Calu3 (cell line): ENCODE measurements around the gene NAV2. TPM values are rescaled to one million over a fixed set of nuclear protein-coding genes. Genes with fewer than 3 reads are reported as not detected.
A peak's percentile ranks its signal among the peaks of the same experiment; 100 is the strongest.

Experiments
- BruUV-seq: library from RNA; stranded (reverse); fragments of 400-500 nt; replicated peaks from 2 replicates; lab custom pipeline; 2021; lab: Mats Ljungman, UMichigan
- CTCF ChIA-PET: fragments of 300-600 bp; sonication (Branson Sonifier 250); formaldehyde crosslinking; loops from one replicate; lab custom pipeline; 2022; ENCODE audit warnings: antibody characterized with exemption; lab: Charles Lee
- DNase-seq: peaks from one replicate; pipeline ENCODE4 v3.0.0; 2022
- H3K27ac Mint-ChIP-seq: one replicate; pipeline ENCODE4 v1.8.0; 2022; ENCODE audit warnings: mixed read lengths; ENCODE audit not compliant: unreplicated experiment
- H3K27me3 Mint-ChIP-seq: one replicate; pipeline ENCODE4 v1.8.0; 2022; ENCODE audit warnings: mixed read lengths; ENCODE audit not compliant: unreplicated experiment
- H3K36me3 Mint-ChIP-seq: one replicate; pipeline ENCODE4 v1.8.0; 2022; ENCODE audit warnings: mild to moderate bottlenecking, moderate library complexity, mixed read lengths; ENCODE audit not compliant: insufficient read depth, unreplicated experiment
- H3K4me1 Mint-ChIP-seq: one replicate; pipeline ENCODE4 v1.8.0; 2022; ENCODE audit warnings: mild to moderate bottlenecking, low read depth, mixed read lengths; ENCODE audit not compliant: unreplicated experiment
- H3K4me3 Mint-ChIP-seq: one replicate; pipeline ENCODE4 v1.8.0; 2022; ENCODE audit warnings: mild to moderate bottlenecking, low read depth, moderate library complexity, mixed read lengths; ENCODE audit not compliant: unreplicated experiment
- H3K9me3 Mint-ChIP-seq: one replicate; pipeline ENCODE4 v1.8.0; 2022; ENCODE audit warnings: low read depth, mixed read lengths; ENCODE audit not compliant: unreplicated experiment
- CTCF ChIP-seq: fragments of 200-600 bp; IDR thresholded peaks from one replicate; pipeline ENCODE4 v1.8.0; 2022; ENCODE audit warnings: antibody characterized with exemption; ENCODE audit not compliant: unreplicated experiment
- intact Hi-C: fragments of 100-400 bp; cut with micrococcal nuclease; formaldehyde crosslinking; loops from one replicate; pipeline ENCODE4 v1.10.0; 2022; ENCODE audit not compliant: unreplicated experiment
- total RNA-seq: library from RNA; stranded (reverse); gene quantifications from 2 replicates; pipeline ENCODE4 v1.2.3, GENCODE V29; 2022

Gene NAV2
- total RNA-seq, 1 experiment from 2014 or later, result 21.4 TPM

- peaks cover 11% of the 10 kb centered on the region for H3K36me3 Mint-ChIP-seq
- peaks cover 36% of the 10 kb centered on the region for H3K4me1 Mint-ChIP-seq
- H3K9me3 Mint-ChIP-seq, result no peaks in the 10 kb centered on the region
- H3K27me3 Mint-ChIP-seq, result no peaks in the 10 kb centered on the region
- no peak for TF ChIP-seq CTCF
- H3K27ac Mint-ChIP-seq, result no peak overlapping the region
- no peak for DNase-seq
- CTCF ChIA-PET, result interaction anchor here (0.6 kb wide), 1 partner anchor 7 kb away, joined by 3 read pairs; no protein-coding TSS in a partner anchor
- H3K4me3 Mint-ChIP-seq, result no peak overlapping the region
- no TSS peak for BruUV-seq
- intact Hi-C loops, result no loop called here
Measured at GRCh38 chr11:19992998-19993397, 280.4 kb downstream of the NAV2 start.

GRCh38 chr11:19994672-19995071 lies 282.0 kb downstream of the NAV2 start:
- no peak for DNase-seq
- no peak for TF ChIP-seq CTCF
- Mint-ChIP-seq H3K9me3 (no peaks in the 10 kb centered on the region), H3K27ac (peak overlapping the region; percentile 60), H3K4me3 (no peak overlapping the region), H3K4me1 (peaks cover 26% of the 10 kb centered on the region), H3K36me3 (peaks cover 7% of the 10 kb centered on the region), H3K27me3 (no peaks in the 10 kb centered on the region)
- no TSS peak for BruUV-seq
- intact Hi-C loops, result no loop called here
- CTCF ChIA-PET, result interaction anchor here (1.0 to 1.5 kb wide), 5 partner anchors 12 to 134 kb away, joined by 3 to 10 read pairs (median 4); no protein-coding TSS in a partner anchor

- Mint-ChIP-seq H3K9me3 (no peaks in the 10 kb centered on the region), H3K4me3 (no peak overlapping the region), H3K36me3 (peaks cover 7% of the 10 kb centered on the region), H3K27me3 (no peaks in the 10 kb centered on the region), H3K4me1 (peaks cover 31% of the 10 kb centered on the region), H3K27ac (peak overlapping the region; percentile 60)
- peak; percentile 35 for DNase-seq
- BruUV-seq, result no TSS peak
- CTCF ChIA-PET, result interaction anchor here (0.6 to 1.5 kb wide), 7 partner anchors 11 to 133 kb away, joined by 3 to 10 read pairs (median 4); no protein-coding TSS in a partner anchor
- intact Hi-C loops, result no loop called here
- TF ChIP-seq CTCF, result no peak
Measured at GRCh38 chr11:19995145-19995544, 282.5 kb downstream of the NAV2 start.

GRCh38 chr11:19996571-19996970 lies 283.9 kb downstream of the NAV2 start:
- H3K9me3 Mint-ChIP-seq, result no peaks in the 10 kb centered on the region
- peaks cover 45% of the 10 kb centered on the region for H3K4me1 Mint-ChIP-seq
- no peaks in the 10 kb centered on the region for H3K27me3 Mint-ChIP-seq
- peak overlapping the region; percentile 57 for H3K27ac Mint-ChIP-seq
- no peak for DNase-seq
- no TSS peak for BruUV-seq
- peaks cover 11% of the 10 kb centered on the region for H3K36me3 Mint-ChIP-seq
- no peak for TF ChIP-seq CTCF
- intact Hi-C loops, result no loop called here
- CTCF ChIA-PET, result no interaction called here
- H3K4me3 Mint-ChIP-seq, result no peak overlapping the region
